ENCODE data around the gene SGPP1. TPM values are rescaled to one million over a fixed set of nuclear protein-coding genes. Genes with fewer than 3 reads are reported as not detected.
"Not testable (repeated sequence)": the region's sequence is repeated elsewhere in the genome, so short reads cannot be mapped to it uniquely, and the experiment has no call there.

Gene SGPP1
- total RNA-seq, 4 donors from 2014 or later: 18.0 to 26.8 (median 19.3) TPM

DNA sequence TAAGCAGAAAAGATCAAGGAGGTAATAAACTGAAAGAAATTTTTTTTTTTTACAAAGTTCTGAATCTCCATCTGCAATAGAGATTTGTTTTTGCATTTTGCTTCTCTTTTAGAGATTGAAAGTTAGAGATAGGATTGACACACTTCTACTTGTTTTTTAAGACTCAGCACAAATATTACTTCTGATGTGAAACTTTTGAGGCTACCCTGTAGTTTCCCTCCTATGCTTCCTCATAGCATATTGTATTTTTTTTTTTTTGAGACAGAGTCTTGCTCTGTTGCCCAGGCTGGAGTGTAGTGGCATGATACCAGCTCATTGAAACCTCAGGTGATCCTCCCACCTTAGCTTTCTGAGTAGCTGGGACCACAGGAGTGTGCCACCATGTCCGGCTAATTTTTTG is 32.1 kb upstream of the SGPP1 start:
- intact Hi-C loops (cut with DNase I): loop anchor here (10.0 kb wide), 1 partner anchor 115 kb away; the partner anchor contains the start of gene WDR89
- H3K27me3 ChIP-seq: no peaks in the 10 kb centered on the region
- peak overlapping the region in 1 of 4 donors; percentile 25 for H3K4me3 ChIP-seq
- no peaks in the 10 kb centered on the region for H3K9me3 ChIP-seq
- TF ChIP-seq POLR2A (IDR thresholded peaks at IDR 0.05; ENCODE audit: low read depth) (no peak), EP300 (IDR thresholded peaks at IDR 0.05) (no peak), POLR2AphosphoS5 (IDR thresholded peaks at IDR 0.05) (no peak)
- TF ChIP-seq, protein P1, sequence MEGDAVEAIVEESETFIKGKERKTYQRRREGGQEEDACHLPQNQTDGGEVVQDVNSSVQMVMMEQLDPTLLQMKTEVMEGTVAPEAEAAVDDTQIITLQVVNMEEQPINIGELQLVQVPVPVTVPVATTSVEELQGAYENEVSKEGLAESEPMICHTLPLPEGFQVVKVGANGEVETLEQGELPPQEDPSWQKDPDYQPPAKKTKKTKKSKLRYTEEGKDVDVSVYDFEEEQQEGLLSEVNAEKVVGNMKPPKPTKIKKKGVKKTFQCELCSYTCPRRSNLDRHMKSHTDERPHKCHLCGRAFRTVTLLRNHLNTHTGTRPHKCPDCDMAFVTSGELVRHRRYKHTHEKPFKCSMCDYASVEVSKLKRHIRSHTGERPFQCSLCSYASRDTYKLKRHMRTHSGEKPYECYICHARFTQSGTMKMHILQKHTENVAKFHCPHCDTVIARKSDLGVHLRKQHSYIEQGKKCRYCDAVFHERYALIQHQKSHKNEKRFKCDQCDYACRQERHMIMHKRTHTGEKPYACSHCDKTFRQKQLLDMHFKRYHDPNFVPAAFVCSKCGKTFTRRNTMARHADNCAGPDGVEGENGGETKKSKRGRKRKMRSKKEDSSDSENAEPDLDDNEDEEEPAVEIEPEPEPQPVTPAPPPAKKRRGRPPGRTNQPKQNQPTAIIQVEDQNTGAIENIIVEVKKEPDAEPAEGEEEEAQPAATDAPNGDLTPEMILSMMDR (IDR thresholded peaks at IDR 0.05): no peak
- no peak for DNase-seq (ENCODE audit: extremely low spot score)
- H3K4me1 ChIP-seq: no peaks in the 10 kb centered on the region
- no peak overlapping the region for H3K27ac ChIP-seq (replicated peaks in 1 of 4)
- 100% methylated on average over 1 of the region's 1 CpG for WGBS
- no peaks in the 10 kb centered on the region for H3K36me3 ChIP-seq

DNA sequence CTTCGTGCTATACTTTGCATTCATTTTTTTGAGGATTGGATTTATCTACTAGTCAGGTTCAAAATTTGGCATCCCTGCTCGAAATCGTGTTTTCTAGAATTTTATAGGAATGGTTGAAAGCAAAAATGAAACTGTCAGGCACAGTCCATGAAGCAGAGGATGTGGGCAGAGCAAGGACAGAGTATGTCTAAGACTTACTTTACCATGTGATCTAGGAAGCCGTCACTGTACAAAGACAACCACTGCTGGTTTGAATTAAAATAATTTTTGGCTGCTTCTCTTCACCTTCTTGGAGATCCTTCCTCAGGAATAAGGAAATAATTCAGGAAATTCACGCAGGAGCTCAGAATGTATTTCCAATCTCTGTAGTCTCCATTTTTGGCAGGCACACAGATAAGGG is 31.6 kb upstream of the SGPP1 start:
- no peaks in the 10 kb centered on the region for H3K36me3 ChIP-seq
- H3K9me3 ChIP-seq: no peaks in the 10 kb centered on the region
- TF ChIP-seq EP300 (IDR thresholded peaks at IDR 0.05) (no peak), POLR2A (IDR thresholded peaks at IDR 0.05; ENCODE audit: low read depth) (no peak), POLR2AphosphoS5 (IDR thresholded peaks at IDR 0.05) (no peak)
- TF ChIP-seq, protein P1 (IDR thresholded peaks at IDR 0.05): no peak
- intact Hi-C loops (cut with DNase I): no loop called here
- no peaks in the 10 kb centered on the region for H3K4me1 ChIP-seq
- no peaks in the 10 kb centered on the region for H3K27me3 ChIP-seq
- no peak overlapping the region for H3K27ac ChIP-seq (replicated peaks in 1 of 4)
- peak overlapping the region in 2 of 4 donors; percentile 2 to 25 for H3K4me3 ChIP-seq
- no peak for DNase-seq (ENCODE audit: extremely low spot score)
- 59% methylated on average over 5 of the region's 5 CpGs for WGBS

DNA sequence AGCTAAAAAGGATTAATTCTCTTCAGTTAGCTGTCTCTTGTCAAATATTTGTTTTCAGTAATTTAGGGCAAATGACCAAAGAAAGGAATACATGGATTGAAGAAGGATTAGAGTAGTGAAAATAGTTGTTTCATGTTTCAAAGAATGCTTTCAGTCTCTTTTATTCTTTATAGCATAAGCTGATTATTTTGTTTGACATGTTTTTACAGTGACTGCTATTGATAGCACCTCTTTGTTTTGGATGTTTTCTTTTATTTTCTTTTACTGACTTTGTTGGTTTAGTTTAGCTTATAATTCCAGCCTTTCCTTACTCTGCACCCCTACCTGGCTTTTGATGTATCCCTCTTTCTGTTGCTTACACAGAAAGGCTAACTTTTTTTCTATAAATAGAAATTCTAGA is 29.3 kb upstream of the SGPP1 start:
- Histone ChIP-seq H3K27me3 (no peaks in the 10 kb centered on the region), H3K4me1 (no peaks in the 10 kb centered on the region), H3K27ac (replicated peaks in 1 of 4) (no peak overlapping the region), H3K4me3 (no peak overlapping the region), H3K36me3 (no peaks in the 10 kb centered on the region), H3K9me3 (no peaks in the 10 kb centered on the region)
- no peak for DNase-seq (ENCODE audit: extremely low spot score)
- intact Hi-C loops (cut with DNase I): no loop called here
- TF ChIP-seq POLR2AphosphoS5 (IDR thresholded peaks at IDR 0.05) (no peak), EP300 (IDR thresholded peaks at IDR 0.05) (no peak), POLR2A (IDR thresholded peaks at IDR 0.05; ENCODE audit: low read depth) (no peak)
- TF ChIP-seq, protein P1 (IDR thresholded peaks at IDR 0.05): no peak

DNA sequence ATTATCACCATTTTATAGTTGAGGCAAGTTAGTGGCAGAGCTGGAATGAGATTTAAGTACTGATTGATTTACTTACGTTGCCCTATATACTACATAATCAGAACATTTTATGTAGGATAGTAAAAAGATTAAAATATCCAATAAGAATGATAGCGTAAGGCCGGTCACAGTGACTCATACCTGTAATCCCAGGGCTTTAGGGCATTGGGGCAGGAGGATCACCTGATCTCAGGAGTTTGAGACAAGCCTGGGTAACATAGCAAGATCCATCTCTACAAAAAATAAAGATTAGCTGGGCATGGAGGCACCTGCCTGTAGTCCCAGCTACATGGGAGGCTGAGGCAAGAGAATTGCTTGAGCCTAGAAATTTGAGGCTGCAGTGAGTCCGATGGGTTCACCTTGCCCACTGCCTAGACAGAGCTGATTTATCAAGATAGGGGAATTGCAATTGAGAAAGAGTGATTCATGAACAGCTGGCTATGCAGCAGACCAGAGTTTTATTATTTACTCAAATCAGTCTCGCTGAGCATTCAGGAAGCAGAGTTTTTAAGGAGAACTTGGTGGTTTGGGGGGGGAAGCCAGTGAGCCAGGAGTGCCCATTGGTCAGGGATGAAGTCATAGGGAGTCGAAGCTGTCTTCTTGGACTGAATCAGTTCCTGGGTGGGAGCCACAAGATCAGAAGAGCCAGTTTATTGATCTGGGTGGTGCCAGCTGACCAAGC is 24.7 kb upstream of the SGPP1 start:
- WGBS: 81% methylated on average over 6 of the region's 6 CpGs
- TF ChIP-seq POLR2A (IDR thresholded peaks at IDR 0.05; ENCODE audit: low read depth) (no peak), POLR2AphosphoS5 (IDR thresholded peaks at IDR 0.05) (no peak), EP300 (IDR thresholded peaks at IDR 0.05) (no peak)
- TF ChIP-seq, protein P1 (IDR thresholded peaks at IDR 0.05): no peak
- intact Hi-C loops (cut with DNase I): no loop called here
- H3K9me3 ChIP-seq: no peaks in the 10 kb centered on the region
- no peak for DNase-seq (ENCODE audit: extremely low spot score)
- no peak overlapping the region for H3K27ac ChIP-seq (replicated peaks in 1 of 4)
- no peaks in the 10 kb centered on the region for H3K4me1 ChIP-seq
- no peaks in the 10 kb centered on the region for H3K36me3 ChIP-seq
- no peak overlapping the region for H3K4me3 ChIP-seq
- H3K27me3 ChIP-seq: no peaks in the 10 kb centered on the region

DNA sequence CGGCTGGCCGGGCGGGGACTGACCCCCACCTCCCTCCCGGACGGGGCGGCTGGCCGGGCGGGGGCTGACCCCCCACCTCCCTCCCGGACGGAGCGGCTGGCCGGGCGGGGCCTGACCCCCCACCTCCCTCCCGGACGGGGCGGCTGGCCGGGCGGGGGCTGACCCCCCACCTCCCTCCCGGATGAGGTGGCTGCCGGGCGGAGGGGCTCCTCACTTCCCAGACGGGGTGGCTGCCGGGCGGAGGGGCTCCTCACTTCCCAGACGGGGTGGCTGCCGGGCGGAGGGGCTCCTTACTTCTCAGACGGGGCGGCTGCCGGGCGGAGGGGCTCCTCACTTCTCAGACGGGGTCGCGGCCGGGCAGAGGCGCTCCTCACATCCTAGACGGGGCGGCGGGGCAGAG is 23.2 kb upstream of the SGPP1 start:
- H3K9me3 ChIP-seq; H3K27ac ChIP-seq (replicated peaks in 1 of 4); H3K27me3 ChIP-seq; H3K36me3 ChIP-seq; DNase-seq (ENCODE audit: extremely low spot score); intact Hi-C loops (cut with DNase I); H3K4me3 ChIP-seq; H3K4me1 ChIP-seq: not testable (repeated sequence)
- WGBS: 97% methylated on average over 12 of the region's 39 CpGs

Measured in esophagus muscularis mucosa (tissue), 4 donors.